Placental pericyte (primary cell): Measurements from ENCODE around the gene SPECC1. TPM values are rescaled to one million over a fixed set of nuclear protein-coding genes. Genes with fewer than 3 reads are reported as not detected.

ENCODE experiments used
- small RNA-seq: library from RNA; depleted of rRNA; stranded (forward); fragments of <200 nt; gene quantifications from one replicate; pipeline ENCODE3, GENCODE V24; 2012; ENCODE audit warnings: low replicate concordance
- total RNA-seq: library from RNA; depleted of rRNA; stranded (reverse); fragments of >200 nt; gene quantifications from 2 replicates; pipeline ENCODE4 v1.2.3, GENCODE V29; 2012

The SPECC1 gene
- total RNA-seq = 79.3 and 93.2 TPM in 2 replicates

GRCh38 chr17:20009302-20010098 is at the start of gene SPECC1:
Gene SPECC1 (plus strand): TSS chr17:20009359. CDS start chr17:20096652, 87,293 bp downstream.

GRCh38 chr17:19977293-19978208 is 31.6 kb upstream of the SPECC1 start, which contains the start of gene AKAP10:
Gene AKAP10 (minus strand): TSS chr17:19977828. CDS start chr17:19977679, 149 bp downstream.

Small RNA genes lying within 50 kb of the gene (small RNA-seq; reads per million reads assigned to genes)
- gene AC008088.1 (not detected), gene RNU6-1057P (not detected), gene RNU6-258P (not detected), gene RNU6-467P (not detected)

Other genes with a start within 250 kb of the SPECC1 start
- 15.0 and 16.0 TPM in 2 replicates for gene ULK2, start 141.4 kb upstream of the SPECC1 start, total RNA-seq
- 21.2 and 28.1 TPM in 2 replicates for gene AKAP10, start 31.5 kb upstream of the SPECC1 start, total RNA-seq